Hepatocyte (in vitro differentiated cells): ENCODE measurements around the gene CPLX4.

Experiments
- EZH2phosphoT487 ChIP-seq: fragments of 200-600 bp; sonication (generic); IDR thresholded peaks from one replicate; pipeline ENCODE4 v1.6.1; 2018; ENCODE audit warnings: antibody characterized with exemption, mild to moderate bottlenecking, low read depth, moderate library complexity; ENCODE audit not compliant: unreplicated experiment, severe bottlenecking
- TF ChIP-seq, protein P1 (sequence below): fragments of 200-600 bp; sonication (generic); IDR thresholded peaks from 2 replicates; pipeline ENCODE4 v1.5.1; 2016; ENCODE audit warnings: antibody characterized with exemption, mild to moderate bottlenecking; ENCODE audit not compliant: poor library complexity

GRCh38 chr18:59265246-59265973 lies 53.0 kb downstream of the CPLX4 start:
- TF ChIP-seq, protein P1, sequence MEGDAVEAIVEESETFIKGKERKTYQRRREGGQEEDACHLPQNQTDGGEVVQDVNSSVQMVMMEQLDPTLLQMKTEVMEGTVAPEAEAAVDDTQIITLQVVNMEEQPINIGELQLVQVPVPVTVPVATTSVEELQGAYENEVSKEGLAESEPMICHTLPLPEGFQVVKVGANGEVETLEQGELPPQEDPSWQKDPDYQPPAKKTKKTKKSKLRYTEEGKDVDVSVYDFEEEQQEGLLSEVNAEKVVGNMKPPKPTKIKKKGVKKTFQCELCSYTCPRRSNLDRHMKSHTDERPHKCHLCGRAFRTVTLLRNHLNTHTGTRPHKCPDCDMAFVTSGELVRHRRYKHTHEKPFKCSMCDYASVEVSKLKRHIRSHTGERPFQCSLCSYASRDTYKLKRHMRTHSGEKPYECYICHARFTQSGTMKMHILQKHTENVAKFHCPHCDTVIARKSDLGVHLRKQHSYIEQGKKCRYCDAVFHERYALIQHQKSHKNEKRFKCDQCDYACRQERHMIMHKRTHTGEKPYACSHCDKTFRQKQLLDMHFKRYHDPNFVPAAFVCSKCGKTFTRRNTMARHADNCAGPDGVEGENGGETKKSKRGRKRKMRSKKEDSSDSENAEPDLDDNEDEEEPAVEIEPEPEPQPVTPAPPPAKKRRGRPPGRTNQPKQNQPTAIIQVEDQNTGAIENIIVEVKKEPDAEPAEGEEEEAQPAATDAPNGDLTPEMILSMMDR, result no peak
- TF ChIP-seq EZH2phosphoT487, result peak; percentile 6
